A673 (cell line): ENCODE measurements around the gene FAAP20. TPM values are rescaled to one million over a fixed set of nuclear protein-coding genes. Genes with fewer than 3 reads are reported as not detected.

Experiments used
- BruUV-seq: library from RNA; stranded (reverse); fragments of 400-500 nt; replicated peaks from 2 replicates; lab custom pipeline; 2021; lab: Mats Ljungman, UMichigan
- CTCF ChIA-PET: fragments of 300-600 bp; sonication (Branson Sonifier 250); formaldehyde crosslinking; loops from one replicate; lab custom pipeline; 2022; ENCODE audit warnings: antibody characterized with exemption; lab: Charles Lee
- POLR2A ChIA-PET: fragments of 300-600 bp; sonication (Branson Sonifier 250); formaldehyde crosslinking; loops from one replicate; lab custom pipeline; 2022; ENCODE audit warnings: antibody characterized with exemption; ENCODE audit not compliant: low non-redundant PET; lab: Charles Lee
- DNase-seq: peaks from one replicate; pipeline ENCODE4 v3.0.0-alpha.2; 2015; ENCODE audit warnings: low spot score
- H3K27ac ChIP-seq: fragments of 200-600 bp; sonication (generic); 2 replicates; pipeline ENCODE4 v1.5.1; 2016; ENCODE audit warnings: mixed run types, low read depth, mild to moderate bottlenecking, mixed read lengths, antibody characterized with exemption, low read length; ENCODE audit not compliant: poor library complexity, severe bottlenecking
- H3K27me3 ChIP-seq: fragments of 200-600 bp; sonication (generic); replicated peaks from 2 replicates; pipeline ENCODE4 v1.6.1; 2017; ENCODE audit warnings: mixed run types, low read depth, mild to moderate bottlenecking, mixed read lengths, antibody characterized with exemption, low read length; ENCODE audit not compliant: insufficient read depth, poor library complexity
- H3K36me3 ChIP-seq: fragments of 200-600 bp; sonication (generic); 2 replicates; pipeline ENCODE4 v1.6.1; 2016; ENCODE audit warnings: mixed run types, mild to moderate bottlenecking, mixed read lengths, antibody characterized with exemption, low read length; ENCODE audit not compliant: insufficient read depth, poor library complexity, severe bottlenecking
- H3K4me1 ChIP-seq: fragments of 200-600 bp; sonication (generic); 2 replicates; pipeline ENCODE4 v1.6.1; 2017; ENCODE audit warnings: mixed run types, mild to moderate bottlenecking, mixed read lengths, antibody characterized with exemption, low read length; ENCODE audit not compliant: insufficient read depth, poor library complexity, severe bottlenecking
- H3K4me3 ChIP-seq: fragments of 200-600 bp; sonication (generic); 2 replicates; pipeline ENCODE4 v1.5.1; 2016; ENCODE audit warnings: low read depth, mixed run types, mild to moderate bottlenecking, mixed read lengths, low read length; ENCODE audit not compliant: poor library complexity, severe bottlenecking
- H3K9me3 ChIP-seq: fragments of 200-600 bp; sonication (generic); 2 replicates; pipeline ENCODE4 v1.6.1; 2016; ENCODE audit warnings: mixed run types, low read depth, mild to moderate bottlenecking, mixed read lengths, antibody characterized with exemption, low read length; ENCODE audit not compliant: poor library complexity, severe bottlenecking
- EZH2 ChIP-seq: fragments of 200-600 bp; sonication (generic); IDR thresholded peaks from 2 replicates; pipeline ENCODE4 v1.6.1; 2017; ENCODE audit warnings: borderline replicate concordance, low read depth, mild to moderate bottlenecking, mixed read lengths, antibody characterized with exemption, low read length; ENCODE audit not compliant: poor library complexity, severe bottlenecking
- intact Hi-C: fragments of 100-400 bp; cut with micrococcal nuclease; formaldehyde crosslinking; loops from one replicate; pipeline ENCODE4 v1.10.0; 2022; ENCODE audit not compliant: unreplicated experiment
- total RNA-seq: library from RNA; stranded (reverse); gene quantifications from 2 replicates; pipeline ENCODE4 v1.2.3, GENCODE V29; 2021
- TF ChIP-seq, protein P1 (sequence below): fragments of 300-800, 200-600 bp; sonication (generic); conservative IDR thresholded peaks from 2 replicates; pipeline ENCODE4 v1.5.1; 2017; ENCODE audit warnings: low read depth, mild to moderate bottlenecking, antibody characterized with exemption, low read length, moderate library complexity, mixed read lengths

FAAP20 gene
- total RNA-seq, 1 experiment from 2014 or later, result 114 TPM

DNA sequence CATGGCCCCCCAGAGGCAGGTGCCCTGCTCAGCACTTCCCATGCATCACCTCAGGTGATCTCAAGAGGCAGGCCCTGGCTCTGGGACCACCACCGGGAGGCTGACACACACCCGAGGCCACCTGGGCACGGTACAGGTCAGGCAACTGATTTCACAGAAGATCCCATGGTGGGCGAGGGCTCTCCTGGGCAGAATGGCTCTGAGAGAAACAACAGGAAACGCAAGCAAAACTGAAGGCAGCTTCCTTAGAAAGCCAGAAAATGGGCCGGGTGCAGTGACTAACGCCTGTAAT lies 22.1 kb upstream of the FAAP20 start:
- no peaks in the 10 kb centered on the region for H3K27me3 ChIP-seq
- ChIA-PET POLR2A (no interaction called here), CTCF (no interaction called here)
- H3K4me3 ChIP-seq, result no peak overlapping the region
- H3K9me3 ChIP-seq, result no peaks in the 10 kb centered on the region
- no peak for DNase-seq
- BruUV-seq, result no TSS peak
- no peak overlapping the region for H3K27ac ChIP-seq
- intact Hi-C loops, result no loop called here
- TF ChIP-seq, protein P1, sequence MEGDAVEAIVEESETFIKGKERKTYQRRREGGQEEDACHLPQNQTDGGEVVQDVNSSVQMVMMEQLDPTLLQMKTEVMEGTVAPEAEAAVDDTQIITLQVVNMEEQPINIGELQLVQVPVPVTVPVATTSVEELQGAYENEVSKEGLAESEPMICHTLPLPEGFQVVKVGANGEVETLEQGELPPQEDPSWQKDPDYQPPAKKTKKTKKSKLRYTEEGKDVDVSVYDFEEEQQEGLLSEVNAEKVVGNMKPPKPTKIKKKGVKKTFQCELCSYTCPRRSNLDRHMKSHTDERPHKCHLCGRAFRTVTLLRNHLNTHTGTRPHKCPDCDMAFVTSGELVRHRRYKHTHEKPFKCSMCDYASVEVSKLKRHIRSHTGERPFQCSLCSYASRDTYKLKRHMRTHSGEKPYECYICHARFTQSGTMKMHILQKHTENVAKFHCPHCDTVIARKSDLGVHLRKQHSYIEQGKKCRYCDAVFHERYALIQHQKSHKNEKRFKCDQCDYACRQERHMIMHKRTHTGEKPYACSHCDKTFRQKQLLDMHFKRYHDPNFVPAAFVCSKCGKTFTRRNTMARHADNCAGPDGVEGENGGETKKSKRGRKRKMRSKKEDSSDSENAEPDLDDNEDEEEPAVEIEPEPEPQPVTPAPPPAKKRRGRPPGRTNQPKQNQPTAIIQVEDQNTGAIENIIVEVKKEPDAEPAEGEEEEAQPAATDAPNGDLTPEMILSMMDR, result no peak
- TF ChIP-seq EZH2, result no peak
- peaks cover 26% of the 10 kb centered on the region for H3K4me1 ChIP-seq
- no peaks in the 10 kb centered on the region for H3K36me3 ChIP-seq

DNA sequence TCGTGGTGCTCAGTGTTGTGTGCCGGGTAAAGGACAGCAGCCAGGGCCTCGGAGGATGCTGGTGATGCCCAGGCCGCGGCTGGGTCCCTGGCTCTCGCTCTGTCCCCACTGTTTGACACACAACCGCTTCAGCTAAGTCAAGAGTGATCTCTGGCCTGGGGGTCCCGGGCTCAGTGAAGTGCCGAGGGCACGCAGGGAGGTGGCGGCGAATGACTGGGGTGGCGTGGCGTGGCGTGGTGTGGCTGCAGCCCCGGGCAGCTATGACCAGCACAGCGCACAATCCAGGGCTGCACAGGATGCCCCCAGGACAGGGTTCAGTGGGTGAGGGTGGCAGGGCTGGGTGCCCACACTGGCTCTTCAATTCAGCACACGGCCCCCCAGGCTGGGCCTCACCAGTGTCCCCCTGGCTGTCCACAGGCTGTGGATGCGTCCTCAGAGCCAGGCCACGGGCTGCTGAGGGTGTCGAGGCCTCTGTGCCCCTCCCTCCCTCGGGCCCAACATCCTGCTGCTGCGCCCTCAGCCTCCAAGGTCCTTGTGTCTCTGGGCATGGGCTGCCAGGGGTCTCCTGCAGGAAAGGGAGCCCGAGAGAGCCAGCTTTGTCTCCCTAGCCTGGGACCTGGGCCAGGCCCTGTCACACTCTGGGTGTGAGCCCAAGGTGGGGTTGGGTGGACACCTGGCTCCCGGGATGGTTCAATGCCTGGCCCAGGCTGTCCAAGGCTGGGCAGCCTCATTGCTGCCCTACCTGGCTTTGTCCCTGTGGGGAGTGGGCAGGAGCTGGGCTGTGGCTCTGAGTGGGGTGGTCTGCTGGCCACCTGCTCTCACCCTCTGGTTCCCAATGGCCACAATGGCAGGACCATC lies 21.6 kb upstream of the FAAP20 start:
- Histone ChIP-seq H3K27ac (no peak overlapping the region), H3K27me3 (no peaks in the 10 kb centered on the region), H3K36me3 (no peaks in the 10 kb centered on the region), H3K9me3 (no peaks in the 10 kb centered on the region), H3K4me1 (peaks cover 26% of the 10 kb centered on the region), H3K4me3 (no peak overlapping the region)
- CTCF ChIA-PET, result no interaction called here
- POLR2A ChIA-PET, result no interaction called here
- DNase-seq, result no peak
- BruUV-seq, result no TSS peak
- TF ChIP-seq, protein P1, result no peak
- no peak for TF ChIP-seq EZH2
- intact Hi-C loops, result no loop called here

DNA sequence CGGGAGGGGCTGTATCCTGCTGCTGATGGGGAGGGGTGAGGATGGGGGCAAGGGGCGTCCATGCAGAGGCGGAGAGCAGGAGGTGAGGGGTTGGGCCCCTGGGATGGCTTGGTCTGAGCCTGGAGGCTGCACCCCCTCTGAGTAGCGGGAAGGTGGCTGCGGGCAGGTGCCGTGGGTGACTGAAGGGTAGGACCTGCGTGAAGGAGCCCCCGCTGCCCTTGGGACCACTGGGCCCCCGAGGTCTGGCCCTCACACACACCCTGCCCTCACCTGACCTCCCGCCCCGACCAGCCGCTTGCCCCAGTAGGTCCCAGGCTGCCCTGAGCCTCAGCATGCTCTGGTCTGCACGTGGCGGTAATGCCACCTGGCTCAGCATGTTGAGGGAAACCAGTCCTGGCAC lies 20.8 kb upstream of the FAAP20 start:
- Histone ChIP-seq H3K9me3 (no peaks in the 10 kb centered on the region), H3K36me3 (no peaks in the 10 kb centered on the region), H3K27ac (no peak overlapping the region), H3K4me3 (no peak overlapping the region), H3K4me1 (peaks cover 26% of the 10 kb centered on the region), H3K27me3 (no peaks in the 10 kb centered on the region)
- ChIA-PET POLR2A (no interaction called here), CTCF (no interaction called here)
- no TSS peak for BruUV-seq
- no peak for DNase-seq
- intact Hi-C loops, result no loop called here
- no peak for TF ChIP-seq EZH2
- TF ChIP-seq, protein P1, result no peak
